K562 (cell line): Measurements from ENCODE around the gene CCDC9. TPM values are rescaled to one million over a fixed set of nuclear protein-coding genes. Genes with fewer than 3 reads are reported as not detected.

ENCODE experiments used
- ATF4 ChIP-seq: fragments of 450-650 bp; formaldehyde crosslinking; IDR thresholded peaks from 2 replicates; pipeline ENCODE4 v1.4.0; 2022; ENCODE audit warnings: mild to moderate bottlenecking, moderate library complexity
- BCL6 ChIP-seq: fragments of 250-450 bp; sonication (Bioruptor Pico); IDR thresholded peaks from 2 replicates; pipeline ENCODE4 v1.4.0; 2020
- CEBPB ChIP-seq: fragments of 450-650 bp; IDR thresholded peaks from 2 replicates; pipeline ENCODE4 v1.6.1; 2016; ENCODE audit warnings: missing genetic modification characterization, missing compliant biosample characterization
- DIDO1 ChIP-seq: fragments of 450-650 bp; IDR thresholded peaks from 2 replicates; pipeline ENCODE4 v1.6.1; 2016; ENCODE audit warnings: low read depth, missing biosample characterization, missing genetic modification characterization
- EP400 ChIP-seq: fragments of 450-650 bp; IDR thresholded peaks from 2 replicates; pipeline ENCODE4 v1.6.1; 2017; ENCODE audit warnings: antibody characterized with exemption, mild to moderate bottlenecking, moderate library complexity
- NRF1 ChIP-seq, 2 experiments: fragments of 450-650 bp; IDR thresholded peaks in 1 of 2; conservative IDR thresholded peaks in 1 of 2; 2 replicates each; pipeline ENCODE4 v1.6.1; 2014; ENCODE audit warnings: mild to moderate bottlenecking in 2 of 2
- PCBP2 ChIP-seq: fragments of 200-400 bp; formaldehyde crosslinking; IDR thresholded peaks from 2 replicates; pipeline ENCODE4 v1.6.1; 2018; ENCODE audit warnings: low read length, low read depth, mild to moderate bottlenecking, moderate library complexity; ENCODE audit not compliant: poor library complexity, severe bottlenecking
- PHF8 ChIP-seq: fragments of 200-600 bp; sonication (generic); IDR thresholded peaks from 2 replicates; pipeline ENCODE4 v1.6.1; 2012; ENCODE audit warnings: mixed run types, mild to moderate bottlenecking, inconsistent platforms, low read length, moderate library complexity, borderline replicate concordance
- POLR2AphosphoS5 ChIP-seq: IDR thresholded peaks from 2 replicates; pipeline ENCODE4 v1.6.1; 2011; ENCODE audit warnings: mild to moderate bottlenecking, low read depth, low read length, moderate library complexity; ENCODE audit not compliant: control insufficient read depth, insufficient read depth
- RBBP5 ChIP-seq: fragments of 200-600 bp; sonication (generic); IDR thresholded peaks from 2 replicates; pipeline ENCODE4 v1.6.1; 2012; ENCODE audit warnings: borderline replicate concordance, mild to moderate bottlenecking, low read length, control low read depth, inconsistent platforms; ENCODE audit not compliant: insufficient read depth, poor library complexity, severe bottlenecking
- RBFOX2 ChIP-seq: fragments of 200-400 bp; formaldehyde crosslinking; IDR thresholded peaks from 2 replicates; pipeline ENCODE4 v1.6.1; 2017; ENCODE audit warnings: low read depth, mild to moderate bottlenecking, low read length, moderate library complexity
- RBM14 ChIP-seq: fragments of 200-400 bp; formaldehyde crosslinking; IDR thresholded peaks from 2 replicates; pipeline ENCODE4 v1.6.1; 2018; ENCODE audit warnings: low read depth, mild to moderate bottlenecking, low read length, moderate library complexity, borderline replicate concordance; ENCODE audit not compliant: insufficient read depth
- RFX7 ChIP-seq: fragments of 250-450 bp; sonication (Bioruptor Pico); IDR thresholded peaks from 2 replicates; pipeline ENCODE4 v1.5.1; 2021; ENCODE audit warnings: mild to moderate bottlenecking
- RNF2 ChIP-seq: sonication (generic); IDR thresholded peaks from 2 replicates; pipeline ENCODE4 v1.6.1; 2016
- UBTF ChIP-seq, 2 experiments: IDR thresholded peaks; 2 replicates each; pipeline ENCODE4 v1.6.1; 2012; ENCODE audit warnings: improper control_type of control experiment in 2 of 2, low read depth in 2 of 2, low read length in 2 of 2, borderline replicate concordance in 1 of 2
- VEZF1 ChIP-seq: fragments of 200-800 bp; sonication (Bioruptor generic); IDR thresholded peaks from 2 replicates; pipeline ENCODE4 v1.6.1; 2017; ENCODE audit warnings: missing genetic modification characterization, missing compliant biosample characterization
- ZC3H8 ChIP-seq: fragments of 450-650 bp; IDR thresholded peaks from 2 replicates; pipeline ENCODE4 v1.6.1; 2017
- ZKSCAN8 ChIP-seq: fragments of 200-800 bp; sonication (Bioruptor generic); IDR thresholded peaks from 2 replicates; pipeline ENCODE4 v1.6.1; 2016; ENCODE audit warnings: missing genetic modification characterization, missing compliant biosample characterization
- polyA plus RNA-seq, 8 experiments: library from polyadenylated mRNA; depleted of rRNA in 4 of 8; stranded (reverse) in 5 of 8; unstranded in 3 of 8; fragments of >200 nt; fragmentation: Nextera tagmentation in 2 of 8; fragmentation: Illumina TruSeq in 1 of 8; extraction: Ambion mirVana in 2 of 8; extraction: Trizol in 1 of 8; gene quantifications; 2 replicates each; pipeline versions ENCODE4 v1.2.1 to v1.2.3, GENCODE V29; 2011 to 2014; ENCODE audit warnings: inconsistent platforms in 1 of 8, missing spikeins in 1 of 8
- total RNA-seq, 7 experiments: library from RNA; depleted of rRNA in 6 of 7; stranded (reverse); fragments of >200 nt in 6 of 7; fragmentation: Illumina TruSeq in 2 of 7; extraction: Trizol in 2 of 7; gene quantifications; 2 replicates each; pipeline versions ENCODE4 v1.2.1 to v1.2.3, GENCODE V29; 2011 to 2021; ENCODE audit warnings: low replicate concordance in 1 of 7
- TF ChIP-seq, protein P1 (sequence below): sonication (generic); formaldehyde crosslinking; IDR thresholded peaks from 2 replicates; pipeline ENCODE4 v1.8.0; 2022; ENCODE audit warnings: mild to moderate bottlenecking, low read depth, missing genetic modification reagents
- TF ChIP-seq, protein P2 (sequence below): IDR thresholded peaks from 3 replicates; pipeline ENCODE4 v1.6.1; 2011; ENCODE audit warnings: borderline replicate concordance, mild to moderate bottlenecking; ENCODE audit not compliant: insufficient read length, insufficient read depth

The CCDC9 gene
- total and polyA plus RNA-seq, 9 of the 15 experiments (the other 6 are each of a cell fraction or from before 2014, with no cell fraction given), result 0.23 to 38.6 (median 8.4) TPM

- no peak; the same call in 1 of the 2 replicates for TF ChIP-seq POLR2AphosphoS5
- no peak for TF ChIP-seq EP400
- no peak for TF ChIP-seq BCL6 (CRISPR knock-in tag)
- no peak for TF ChIP-seq ZC3H8
- no peak for TF ChIP-seq RBM14
- TF ChIP-seq CEBPB, result no peak
- no peak for TF ChIP-seq RBBP5
- peak; percentile 46; the same call in 1 of the 2 replicates for TF ChIP-seq PHF8
- TF ChIP-seq ZKSCAN8 (CRISPR knock-in tag), result no peak
- TF ChIP-seq, protein P1, sequence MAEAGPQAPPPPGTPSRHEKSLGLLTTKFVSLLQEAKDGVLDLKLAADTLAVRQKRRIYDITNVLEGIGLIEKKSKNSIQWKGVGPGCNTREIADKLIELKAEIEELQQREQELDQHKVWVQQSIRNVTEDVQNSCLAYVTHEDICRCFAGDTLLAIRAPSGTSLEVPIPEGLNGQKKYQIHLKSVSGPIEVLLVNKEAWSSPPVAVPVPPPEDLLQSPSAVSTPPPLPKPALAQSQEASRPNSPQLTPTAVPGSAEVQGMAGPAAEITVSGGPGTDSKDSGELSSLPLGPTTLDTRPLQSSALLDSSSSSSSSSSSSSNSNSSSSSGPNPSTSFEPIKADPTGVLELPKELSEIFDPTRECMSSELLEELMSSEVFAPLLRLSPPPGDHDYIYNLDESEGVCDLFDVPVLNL (CRISPR knock-in tag), result no peak
- peak; percentile 60 for TF ChIP-seq ATF4 (CRISPR knock-in tag)
- no peak for TF ChIP-seq RBFOX2
- no peak for TF ChIP-seq PCBP2
- TF ChIP-seq, protein P2, sequence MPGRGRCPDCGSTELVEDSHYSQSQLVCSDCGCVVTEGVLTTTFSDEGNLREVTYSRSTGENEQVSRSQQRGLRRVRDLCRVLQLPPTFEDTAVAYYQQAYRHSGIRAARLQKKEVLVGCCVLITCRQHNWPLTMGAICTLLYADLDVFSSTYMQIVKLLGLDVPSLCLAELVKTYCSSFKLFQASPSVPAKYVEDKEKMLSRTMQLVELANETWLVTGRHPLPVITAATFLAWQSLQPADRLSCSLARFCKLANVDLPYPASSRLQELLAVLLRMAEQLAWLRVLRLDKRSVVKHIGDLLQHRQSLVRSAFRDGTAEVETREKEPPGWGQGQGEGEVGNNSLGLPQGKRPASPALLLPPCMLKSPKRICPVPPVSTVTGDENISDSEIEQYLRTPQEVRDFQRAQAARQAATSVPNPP, result no peak
- TF ChIP-seq NRF1 (conservative IDR thresholded peaks at IDR 0.05 in 1 of 2, IDR thresholded peaks at IDR 0.05 in 1 of 2), result peak; percentile 66 to 67
- no peak for TF ChIP-seq RNF2
- no peak for TF ChIP-seq RFX7
- TF ChIP-seq DIDO1 (tag), result no peak
- TF ChIP-seq VEZF1 (CRISPR knock-in tag), result peak; percentile 77
- 0 out of 4 replicates have a peak, but pooled peaks of 1 of the 2 experiments have one; percentile 58 for TF ChIP-seq UBTF (IDR thresholded peaks at IDR 0.05; ENCODE audit: borderline replicate concordance in 1 of 2, low read depth in 2 of 2, low read length in 2 of 2)
Observed at GRCh38 chr19:47274071-47274890, 18.0 kb downstream of the CCDC9 start, which contains the start of gene INAFM1 (continued).
